ENCODE results near the gene ZHX3.
"Not testable (repeated sequence)": the region's sequence is repeated elsewhere in the genome, so short reads cannot be mapped to it uniquely, and the experiment has no call there.

Gene ZHX3

DNA sequence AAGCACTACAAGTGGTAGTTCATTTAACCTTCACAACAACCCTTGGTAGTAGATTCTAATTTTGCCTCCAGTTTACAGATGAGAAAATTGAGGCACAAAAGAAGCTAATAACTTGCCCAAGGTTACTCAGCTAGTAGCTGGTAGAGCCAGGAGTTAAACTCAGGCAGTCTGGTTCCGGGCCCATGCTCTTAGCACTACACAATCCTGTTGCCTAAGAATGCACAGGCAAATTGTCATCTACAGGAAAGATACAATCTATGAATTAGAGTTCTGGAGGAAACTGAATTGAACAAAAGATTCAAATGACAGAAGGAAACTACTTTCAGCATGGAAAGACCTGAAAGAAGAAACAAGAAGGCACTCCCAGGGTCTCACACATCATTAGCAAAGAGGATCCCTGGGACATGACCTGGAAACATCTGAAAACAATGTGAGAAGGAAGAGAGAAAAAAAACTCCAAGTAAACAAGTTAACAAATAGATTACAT lies 56.8 kb downstream of the ZHX3 start:
- H3K4me3 Mint-ChIP-seq = no peak overlapping the region

DNA sequence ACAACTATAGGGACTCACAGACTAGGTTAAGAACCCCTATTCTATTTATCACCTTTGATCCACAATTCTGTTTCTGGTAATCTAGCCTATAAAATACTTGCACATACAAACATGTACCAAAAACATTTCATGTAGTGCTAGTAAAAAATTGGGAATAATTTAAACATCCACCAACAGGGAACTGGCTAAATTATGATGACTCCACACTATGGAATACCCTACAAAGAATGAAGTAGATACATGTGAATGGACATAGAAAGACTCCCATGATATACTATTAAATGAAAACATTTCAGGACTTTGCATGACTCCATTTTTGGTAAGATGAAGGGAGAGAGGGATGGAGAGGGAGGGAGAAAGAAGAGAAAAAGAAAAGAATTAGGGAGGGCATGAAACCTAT lies 58.2 kb downstream of the ZHX3 start:
- no peak for DNase-seq (ENCODE audit: low spot score)
- H3K9me3 Mint-ChIP-seq = no peaks in the 10 kb centered on the region
- H3K4me1 Mint-ChIP-seq (ENCODE audit: low read depth) = peaks cover 3% of the 10 kb centered on the region
- no peaks in the 10 kb centered on the region for H3K27me3 Mint-ChIP-seq (ENCODE audit: low read depth)
- H3K4me3 Mint-ChIP-seq = no peak overlapping the region
- no peaks in the 10 kb centered on the region for H3K36me3 Mint-ChIP-seq (ENCODE audit: low read depth)
- H3K27ac Mint-ChIP-seq = no peak overlapping the region

More for the DNA sequence above, 56.8 kb downstream of the ZHX3 start:
- H3K9me3 Mint-ChIP-seq = no peaks in the 10 kb centered on the region
- no peak overlapping the region for H3K27ac Mint-ChIP-seq
- no peak for DNase-seq (ENCODE audit: low spot score)
- no peaks in the 10 kb centered on the region for H3K36me3 Mint-ChIP-seq (ENCODE audit: low read depth)
- H3K27me3 Mint-ChIP-seq (ENCODE audit: low read depth) = no peaks in the 10 kb centered on the region
- peaks cover 3% of the 10 kb centered on the region for H3K4me1 Mint-ChIP-seq (ENCODE audit: low read depth)

DNA sequence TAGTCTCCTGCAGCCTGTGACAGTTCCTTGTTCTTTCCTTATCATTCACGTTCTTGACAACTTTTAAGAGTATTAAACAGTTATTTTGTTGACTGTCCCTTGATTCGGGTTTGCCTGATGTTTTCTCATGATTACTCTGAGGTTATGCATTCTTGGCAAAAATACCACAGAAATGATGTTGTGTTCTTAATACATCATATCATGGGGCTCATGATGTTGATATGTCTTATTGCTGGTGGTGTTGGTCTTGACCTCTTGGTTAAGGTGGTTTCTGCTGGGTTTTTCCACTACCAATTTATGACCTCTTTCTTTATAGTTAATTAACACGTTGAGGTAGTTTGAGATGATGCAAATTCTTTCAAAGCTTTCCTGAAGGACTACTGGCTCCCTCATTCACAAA lies 59.1 kb downstream of the ZHX3 start:
- DNase-seq (ENCODE audit: low spot score) = no peak
- no peaks in the 10 kb centered on the region for H3K9me3 Mint-ChIP-seq
- H3K36me3 Mint-ChIP-seq (ENCODE audit: low read depth) = no peaks in the 10 kb centered on the region
- no peak overlapping the region for H3K4me3 Mint-ChIP-seq
- H3K27me3 Mint-ChIP-seq (ENCODE audit: low read depth) = no peaks in the 10 kb centered on the region
- no peak overlapping the region for H3K27ac Mint-ChIP-seq
- H3K4me1 Mint-ChIP-seq (ENCODE audit: low read depth) = peaks cover 3% of the 10 kb centered on the region

DNA sequence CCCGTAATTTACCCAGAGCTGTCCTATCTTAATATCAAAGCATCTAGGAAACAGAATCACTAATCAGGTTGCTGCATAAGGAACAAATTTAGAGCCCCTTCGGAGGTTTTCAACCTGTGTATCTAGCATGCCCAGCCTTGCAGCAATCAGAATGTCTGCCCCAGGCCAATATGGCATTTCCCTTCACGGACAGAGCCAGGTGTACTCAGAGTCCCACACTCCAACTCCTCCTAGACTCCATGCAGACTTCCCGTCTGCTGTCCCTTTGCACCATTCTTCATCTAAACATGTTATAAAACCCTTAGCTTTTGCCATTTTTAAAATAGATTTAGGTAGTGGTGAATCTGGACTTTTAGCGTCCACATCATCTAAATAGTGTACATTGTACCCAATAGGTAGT lies 61.0 kb downstream of the ZHX3 start:
- peaks cover 3% of the 10 kb centered on the region for H3K4me1 Mint-ChIP-seq (ENCODE audit: low read depth)
- H3K36me3 Mint-ChIP-seq (ENCODE audit: low read depth) = no peaks in the 10 kb centered on the region
- no peak overlapping the region for H3K27ac Mint-ChIP-seq
- no peak for DNase-seq (ENCODE audit: low spot score)
- no peak overlapping the region for H3K4me3 Mint-ChIP-seq
- H3K27me3 Mint-ChIP-seq (ENCODE audit: low read depth) = no peaks in the 10 kb centered on the region
- H3K9me3 Mint-ChIP-seq = no peaks in the 10 kb centered on the region

DNA sequence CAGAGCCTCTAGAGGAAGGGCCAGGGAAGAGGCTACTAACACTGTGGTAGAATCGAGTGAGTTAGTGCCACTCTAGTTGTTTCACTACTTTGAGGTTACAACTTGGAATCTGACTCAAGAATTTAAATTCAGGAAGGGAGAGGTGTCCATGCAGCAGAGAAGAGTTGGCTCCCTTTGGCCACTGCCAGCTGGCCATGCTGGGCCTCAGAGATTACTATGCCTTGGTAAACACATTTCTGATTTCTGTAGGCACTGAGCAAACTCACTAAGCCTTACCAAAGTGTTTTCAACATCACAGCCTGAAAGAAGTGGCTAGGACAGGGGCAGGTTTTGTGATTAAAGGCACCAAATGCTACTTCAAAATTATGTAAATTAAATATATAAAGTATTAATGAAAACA lies 61.9 kb downstream of the ZHX3 start:
- Mint-ChIP-seq H3K27me3 (ENCODE audit: low read depth) (no peaks in the 10 kb centered on the region), H3K4me3 (no peak overlapping the region), H3K36me3 (ENCODE audit: low read depth) (no peaks in the 10 kb centered on the region), H3K9me3 (no peaks in the 10 kb centered on the region), H3K4me1 (ENCODE audit: low read depth) (no peaks in the 10 kb centered on the region), H3K27ac (no peak overlapping the region)
- no peak for DNase-seq (ENCODE audit: low spot score)

DNA sequence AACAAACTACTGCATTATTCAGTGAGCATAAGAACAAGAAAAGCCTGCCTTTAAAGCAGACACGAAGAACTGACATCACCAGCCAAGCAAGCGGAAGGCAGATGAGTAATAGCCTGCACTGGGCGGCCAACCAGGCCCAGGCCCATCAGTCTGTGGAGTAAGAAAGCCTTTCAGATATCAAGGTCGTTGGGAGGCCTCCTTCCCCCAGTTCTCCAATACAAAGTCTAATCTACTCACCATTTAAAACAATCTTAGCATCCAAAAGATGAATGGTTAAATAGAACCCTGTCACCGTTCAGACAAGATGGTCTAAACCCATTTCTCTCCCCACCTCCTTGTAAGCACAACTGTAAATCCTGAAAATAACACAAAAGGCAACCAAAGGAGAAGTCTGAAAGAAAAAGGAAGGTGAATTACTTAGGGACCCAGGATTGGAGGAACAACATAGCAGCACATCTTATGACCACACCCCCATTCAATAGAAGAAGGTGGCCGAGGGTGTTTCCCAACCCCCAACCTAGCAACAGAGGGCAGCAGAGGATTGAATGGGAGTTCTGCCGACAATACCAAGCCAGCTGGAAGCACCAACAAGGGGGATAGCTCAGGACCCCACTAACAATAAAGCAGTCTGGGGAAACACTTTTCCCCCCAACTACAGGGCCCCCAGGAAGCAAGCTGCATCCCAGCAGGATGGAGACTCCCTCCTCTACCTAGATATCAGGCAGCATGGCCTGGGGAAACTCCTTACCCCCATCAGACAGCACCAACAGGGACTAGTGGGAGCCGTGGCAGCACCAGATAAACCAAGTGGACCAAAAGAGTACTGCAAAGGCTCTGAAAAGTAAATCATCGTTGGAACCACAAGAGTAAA lies 67.9 kb downstream of the ZHX3 start:
- Mint-ChIP-seq H3K27ac (no peak overlapping the region), H3K27me3 (ENCODE audit: low read depth) (no peaks in the 10 kb centered on the region), H3K4me1 (ENCODE audit: low read depth) (peaks cover 9% of the 10 kb centered on the region), H3K36me3 (ENCODE audit: low read depth) (no peaks in the 10 kb centered on the region), H3K9me3 (no peaks in the 10 kb centered on the region), H3K4me3 (no peak overlapping the region)
- no peak for DNase-seq (ENCODE audit: low spot score)

DNA sequence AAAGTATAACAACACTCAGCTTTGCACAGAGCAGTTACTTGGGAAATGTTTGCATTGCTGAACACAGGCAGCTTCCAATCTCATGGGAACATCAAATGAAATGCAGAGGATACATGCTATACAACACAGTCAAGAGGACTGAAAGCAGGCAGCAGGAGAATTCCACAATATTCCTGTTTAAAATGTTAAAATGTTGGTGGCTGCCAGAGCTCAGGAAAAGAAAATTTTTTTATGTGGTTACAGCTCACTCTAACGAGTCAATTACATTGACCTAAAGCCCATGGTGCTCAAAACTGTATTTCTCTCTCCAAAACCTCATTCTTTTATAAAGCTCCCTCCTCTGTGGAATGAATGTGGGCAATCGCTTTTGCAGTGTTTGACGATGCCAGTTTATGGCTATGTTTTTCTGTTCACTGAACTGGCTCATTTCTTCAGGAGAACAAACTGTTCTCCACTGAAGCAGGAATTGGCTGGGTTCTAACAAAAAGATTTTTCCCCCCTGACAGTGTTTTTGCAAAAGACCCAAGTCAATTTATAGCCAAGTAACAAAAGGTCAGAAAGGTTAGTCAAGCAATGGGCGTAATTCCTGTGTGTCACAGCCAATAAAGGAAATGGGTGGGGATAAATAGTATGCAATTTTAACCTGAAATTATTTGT lies 69.0 kb downstream of the ZHX3 start:
- no peak for DNase-seq (ENCODE audit: low spot score)
- peaks cover 10% of the 10 kb centered on the region for H3K4me1 Mint-ChIP-seq (ENCODE audit: low read depth)
- H3K9me3 Mint-ChIP-seq = no peaks in the 10 kb centered on the region
- no peaks in the 10 kb centered on the region for H3K36me3 Mint-ChIP-seq (ENCODE audit: low read depth)
- no peak overlapping the region for H3K4me3 Mint-ChIP-seq
- H3K27ac Mint-ChIP-seq = no peak overlapping the region
- no peaks in the 10 kb centered on the region for H3K27me3 Mint-ChIP-seq (ENCODE audit: low read depth)

DNA sequence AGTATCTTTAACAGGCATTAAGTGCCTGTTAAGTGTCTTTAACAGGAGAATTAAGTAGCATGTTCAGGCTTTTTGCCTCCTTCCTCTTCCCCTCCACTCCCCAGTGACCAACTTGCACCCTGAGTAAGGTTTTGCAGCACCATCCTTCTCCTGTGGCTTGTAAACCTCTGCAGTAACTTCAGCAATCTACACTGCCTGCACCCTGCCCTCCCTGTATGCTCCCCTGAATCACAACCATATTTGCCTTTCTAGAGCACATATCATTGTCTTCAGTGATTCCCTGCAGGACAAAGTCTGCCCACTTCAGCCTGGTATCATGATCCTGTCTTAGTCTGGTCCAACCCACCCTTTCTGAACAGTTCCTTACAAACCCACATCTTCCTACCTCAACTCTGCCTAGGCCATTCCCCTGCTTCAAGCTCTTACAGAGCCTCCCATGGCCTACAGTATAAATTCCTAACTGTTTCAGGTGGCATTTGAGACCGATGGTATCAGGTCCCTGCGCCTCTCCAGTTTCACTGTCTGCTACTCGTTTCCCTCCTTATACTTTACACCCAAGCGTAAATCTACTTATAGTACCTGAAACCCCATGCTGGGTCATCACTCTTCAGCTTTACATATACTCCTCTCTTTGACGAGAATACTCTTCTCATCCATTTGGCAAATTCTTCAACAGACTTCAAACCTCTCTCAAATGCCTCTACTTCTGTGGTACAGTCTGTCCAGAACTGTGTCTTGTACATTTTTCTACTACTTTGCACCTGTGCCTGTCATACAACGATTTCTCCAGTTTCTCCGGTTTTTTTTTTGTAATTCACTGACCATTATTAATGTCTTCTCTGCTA lies 69.8 kb downstream of the ZHX3 start:
- Mint-ChIP-seq H3K4me3 (no peak overlapping the region), H3K27me3 (ENCODE audit: low read depth) (no peaks in the 10 kb centered on the region), H3K4me1 (ENCODE audit: low read depth) (peaks cover 16% of the 10 kb centered on the region), H3K9me3 (no peaks in the 10 kb centered on the region), H3K27ac (no peak overlapping the region), H3K36me3 (ENCODE audit: low read depth) (no peaks in the 10 kb centered on the region)
- DNase-seq (ENCODE audit: low spot score) = no peak

DNA sequence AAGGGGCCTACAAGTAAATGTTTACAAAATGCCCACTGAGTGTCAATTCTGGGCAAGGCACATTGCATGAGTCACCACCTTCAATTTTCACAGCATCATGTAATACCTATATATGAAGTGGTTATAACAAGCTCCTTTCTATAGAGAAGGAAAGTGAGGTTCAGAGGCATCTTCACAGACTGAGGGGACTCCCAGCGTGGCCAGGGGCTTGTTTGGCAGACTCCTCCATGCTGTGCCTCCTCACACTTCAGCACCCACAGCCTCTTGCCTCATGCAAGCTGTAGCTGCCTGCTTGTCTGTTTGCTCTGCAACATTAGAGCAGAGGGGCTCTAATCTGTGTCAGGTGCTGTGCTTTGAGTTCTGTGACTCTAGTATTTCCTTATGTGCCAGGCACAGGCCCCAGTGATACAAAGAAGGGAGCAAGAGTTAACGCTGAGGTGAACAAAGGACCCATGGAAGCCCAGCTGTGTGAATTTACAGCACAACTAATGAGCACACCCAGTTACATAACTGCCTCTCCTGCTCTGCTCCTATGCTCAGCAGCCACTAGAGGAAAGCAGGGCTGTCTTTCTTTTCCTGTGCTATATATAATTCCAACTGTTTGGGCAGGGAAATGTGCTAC lies 72.3 kb downstream of the ZHX3 start:
- H3K4me3 Mint-ChIP-seq = no peak overlapping the region
- H3K4me1 Mint-ChIP-seq (ENCODE audit: low read depth) = peaks cover 24% of the 10 kb centered on the region
- no peak for DNase-seq (ENCODE audit: low spot score)
- no peaks in the 10 kb centered on the region for H3K27me3 Mint-ChIP-seq (ENCODE audit: low read depth)
- H3K27ac Mint-ChIP-seq = no peak overlapping the region
- no peaks in the 10 kb centered on the region for H3K9me3 Mint-ChIP-seq
- H3K36me3 Mint-ChIP-seq (ENCODE audit: low read depth) = no peaks in the 10 kb centered on the region

DNA sequence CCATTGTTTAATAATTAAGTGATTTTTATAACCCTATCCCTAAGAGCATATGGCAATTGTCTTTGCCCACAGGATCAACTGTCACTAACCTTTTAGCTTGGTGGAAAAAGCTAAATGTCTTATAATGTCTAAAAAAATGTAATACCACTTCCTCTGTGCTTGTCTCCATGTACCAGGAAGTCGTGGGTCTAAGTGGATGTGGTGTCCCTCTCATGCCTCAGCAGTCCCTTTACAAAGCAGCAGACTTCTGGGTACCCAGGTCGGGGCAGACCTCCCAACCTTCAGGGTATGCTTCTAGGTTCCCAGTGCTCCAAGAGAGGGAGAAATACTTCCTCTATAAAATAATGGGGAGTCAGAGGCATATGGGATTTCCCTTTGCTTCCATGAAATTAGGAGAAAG lies 74.7 kb downstream of the ZHX3 start:
- no peak overlapping the region for H3K27ac Mint-ChIP-seq
- H3K4me1 Mint-ChIP-seq (ENCODE audit: low read depth) = peaks cover 24% of the 10 kb centered on the region
- H3K9me3 Mint-ChIP-seq = no peaks in the 10 kb centered on the region
- no peak for DNase-seq (ENCODE audit: low spot score)
- no peaks in the 10 kb centered on the region for H3K27me3 Mint-ChIP-seq (ENCODE audit: low read depth)
- no peak overlapping the region for H3K4me3 Mint-ChIP-seq
- H3K36me3 Mint-ChIP-seq (ENCODE audit: low read depth) = no peaks in the 10 kb centered on the region

DNA sequence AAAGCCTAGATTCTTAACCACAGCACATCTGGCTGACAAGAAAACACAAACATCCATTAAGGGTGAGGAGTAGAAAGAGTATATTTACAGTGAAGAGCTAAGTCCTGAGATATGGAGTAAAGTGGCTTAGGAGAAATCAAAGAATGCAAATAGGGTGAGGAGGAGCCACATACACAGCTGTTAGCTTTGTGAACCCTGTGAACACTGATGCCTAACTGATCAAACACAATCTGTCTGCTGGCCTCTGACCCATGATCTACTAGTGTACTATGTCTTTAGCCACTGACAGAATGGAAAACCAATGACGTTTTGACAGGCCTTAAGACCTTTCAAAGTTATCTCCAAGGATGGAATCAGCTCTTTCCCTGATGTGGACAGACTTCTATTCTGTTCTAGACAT lies 75.2 kb downstream of the ZHX3 start:
- Mint-ChIP-seq H3K27ac (no peak overlapping the region), H3K4me3 (no peak overlapping the region), H3K27me3 (ENCODE audit: low read depth) (no peaks in the 10 kb centered on the region), H3K36me3 (ENCODE audit: low read depth) (no peaks in the 10 kb centered on the region), H3K9me3 (no peaks in the 10 kb centered on the region), H3K4me1 (ENCODE audit: low read depth) (peaks cover 23% of the 10 kb centered on the region)
- DNase-seq (ENCODE audit: low spot score) = no peak

DNA sequence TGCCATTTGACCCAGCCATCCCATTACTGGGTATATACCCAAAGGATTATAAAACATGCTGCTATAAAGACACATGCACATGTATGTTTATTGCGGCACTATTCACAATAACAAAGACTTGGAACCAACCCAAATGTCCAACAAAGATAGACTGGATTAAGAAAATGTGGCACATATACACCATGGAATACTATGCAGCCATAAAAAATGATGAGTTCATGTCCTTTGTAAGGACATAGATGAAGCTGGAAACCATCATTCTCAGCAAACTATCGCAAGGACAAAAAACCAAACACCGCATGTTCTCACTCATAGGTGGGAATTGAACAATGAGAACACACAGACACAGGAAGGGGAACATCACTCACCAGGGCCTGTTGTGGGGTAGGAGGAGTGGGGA lies 80.3 kb downstream of the ZHX3 start:
- H3K36me3 Mint-ChIP-seq (ENCODE audit: low read depth); H3K9me3 Mint-ChIP-seq; DNase-seq (ENCODE audit: low spot score); H3K27me3 Mint-ChIP-seq (ENCODE audit: low read depth); H3K4me3 Mint-ChIP-seq; H3K27ac Mint-ChIP-seq: not testable (repeated sequence)
- peaks cover 12% of the 10 kb centered on the region for H3K4me1 Mint-ChIP-seq (ENCODE audit: low read depth)

DNA sequence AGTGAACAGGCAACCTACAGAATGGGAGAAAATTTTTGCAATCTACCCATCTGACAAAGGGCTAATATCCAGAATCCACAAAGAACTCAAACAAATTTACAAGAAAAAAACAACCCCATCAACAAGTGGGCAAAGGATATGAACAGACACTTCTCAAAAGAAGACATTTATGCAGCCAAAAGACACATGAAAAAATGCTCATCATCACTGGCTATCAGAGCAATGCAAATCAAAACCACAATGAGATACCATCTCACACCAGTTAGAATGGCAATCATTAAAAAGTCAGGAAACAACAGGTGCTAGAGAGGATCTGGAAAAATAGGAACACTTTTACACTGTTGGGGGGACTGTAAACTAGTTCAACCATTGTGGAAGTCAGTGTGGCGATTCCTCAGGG lies 80.7 kb downstream of the ZHX3 start:
- H3K4me1 Mint-ChIP-seq (ENCODE audit: low read depth) = peaks cover 13% of the 10 kb centered on the region
- H3K9me3 Mint-ChIP-seq; H3K27me3 Mint-ChIP-seq (ENCODE audit: low read depth); H3K36me3 Mint-ChIP-seq (ENCODE audit: low read depth); H3K4me3 Mint-ChIP-seq; DNase-seq (ENCODE audit: low spot score); H3K27ac Mint-ChIP-seq: not testable (repeated sequence)

Data from T-helper 2 cell treated with Interferon-gamma antibody and Interleukin-4, amounts not matched to agents 5 μg/mL and 100 μg/mL, for 36 hours (primary cell).